H1 (cell line): ENCODE results near the gene CLEC10A. TPM values are rescaled to one million over a fixed set of nuclear protein-coding genes. Genes with fewer than 3 reads are reported as not detected.

Source experiments
- polyA plus RNA-seq, 7 experiments: library from polyadenylated mRNA; depleted of rRNA in 3 of 7; stranded (reverse) in 5 of 7; unstranded in 2 of 7; fragments of >200 nt in 5 of 7; fragments of 200-250 nt in 2 of 7; gene quantifications; 1 replicate in 5 of 7; 2 replicates in 1 of 7; 4 replicates in 1 of 7; pipeline versions ENCODE4 v1.2.1 to v1.2.3, GENCODE V29; 2011 to 2013; ENCODE audit warnings: missing spikeins in 2 of 7, mixed read lengths in 2 of 7
- small RNA-seq: library from polyadenylated mRNA; stranded (forward); fragments of <200 nt; extraction: miRNeasy Mini kit (QIAGEN cat#:217004); gene quantifications from one replicate; pipeline ENCODE3, GENCODE V24; 2013; ENCODE audit not compliant: insufficient read depth
- total RNA-seq: library from RNA; stranded (reverse); fragmentation: NEBNext Ultra II Directional; extraction: Animal tissue kit (Norgen Biotek cat#: 25700); gene quantifications from 2 replicates; pipeline ENCODE4 v1.2.1, GENCODE V29; 2021

Gene CLEC10A
- total and polyA plus RNA-seq, 2 of the 8 experiments (the other 6 are each of a cell fraction or from before 2014, with no cell fraction given): not detected

Small RNAs within 50 kb of the gene (small RNA-seq; reads per million reads assigned to genes)
- not detected for gene AC120057.1

Other genes starting within 250 kb of the CLEC10A start
- gene TEKT1, start 248.5 kb downstream of the CLEC10A start, total RNA-seq: not detected in 2 replicates
- not detected in 2 replicates for gene TEKT1, start 248.5 kb downstream of the CLEC10A start, polyA plus RNA-seq (2011; rRNA removed)
- 1.4 and 2.0 TPM in 2 replicates for gene ALOX12, start 84.2 kb downstream of the CLEC10A start, total RNA-seq
- 1.3 and 1.4 TPM in 2 replicates for gene ALOX12, start 84.2 kb downstream of the CLEC10A start, polyA plus RNA-seq (2011; rRNA removed)
- 149 and 159 TPM in 2 replicates for gene RNASEK, start 67.6 kb downstream of the CLEC10A start, total RNA-seq
- 133 and 147 TPM in 2 replicates for gene RNASEK, start 67.6 kb downstream of the CLEC10A start, polyA plus RNA-seq (2011; rRNA removed)
- gene BCL6B, start 57.2 kb downstream of the CLEC10A start, total RNA-seq: 7.4 and 8.7 TPM in 2 replicates
- 6.6 and 7.0 TPM in 2 replicates for gene BCL6B, start 57.2 kb downstream of the CLEC10A start, polyA plus RNA-seq (2011; rRNA removed)
- 4.7 and 5.8 TPM in 2 replicates for gene SLC16A13, start 44.2 kb downstream of the CLEC10A start, total RNA-seq
- gene SLC16A13, start 44.2 kb downstream of the CLEC10A start, polyA plus RNA-seq (2011; rRNA removed): 5.4 and 7.7 TPM in 2 replicates
- gene SLC16A11, start 36.2 kb downstream of the CLEC10A start, total RNA-seq: 0.35 and 0.67 TPM in 2 replicates
- gene SLC16A11, start 36.2 kb downstream of the CLEC10A start, polyA plus RNA-seq (2011; rRNA removed): 0.39 and 0.85 TPM in 2 replicates
- not detected in 2 replicates for gene ASGR2, start 34.6 kb upstream of the CLEC10A start, total RNA-seq
- 0.61 and 0.91 TPM in 2 replicates for gene ASGR2, start 34.6 kb upstream of the CLEC10A start, polyA plus RNA-seq (2011; rRNA removed)
- 8.6 and 10.8 TPM in 2 replicates for gene ASGR1, start 99.1 kb upstream of the CLEC10A start, total RNA-seq
- gene ASGR1, start 99.1 kb upstream of the CLEC10A start, polyA plus RNA-seq (2011; rRNA removed): 14.5 and 16.1 TPM in 2 replicates
- gene DLG4, start 139.6 kb upstream of the CLEC10A start, total RNA-seq: 43.1 and 45.9 TPM in 2 replicates
- gene DLG4, start 139.6 kb upstream of the CLEC10A start, polyA plus RNA-seq (2011; rRNA removed): 18.9 and 35.2 TPM in 2 replicates
- gene ACADVL, start 139.7 kb upstream of the CLEC10A start, total RNA-seq: 169 and 181 TPM in 2 replicates
- 231 and 317 TPM in 2 replicates for gene ACADVL, start 139.7 kb upstream of the CLEC10A start, polyA plus RNA-seq (2011; rRNA removed)
- 59.3 and 59.6 TPM in 2 replicates for gene DVL2, start 154.3 kb upstream of the CLEC10A start, total RNA-seq
- gene DVL2, start 154.3 kb upstream of the CLEC10A start, polyA plus RNA-seq (2011; rRNA removed): 19.0 and 29.7 TPM in 2 replicates
- gene PHF23, start 159.2 kb upstream of the CLEC10A start, total RNA-seq: 62.8 and 65.1 TPM in 2 replicates
- gene PHF23, start 159.2 kb upstream of the CLEC10A start, polyA plus RNA-seq (2011; rRNA removed): 46.5 and 47.5 TPM in 2 replicates
- gene GABARAP, start 162.2 kb upstream of the CLEC10A start, total RNA-seq: 252 and 265 TPM in 2 replicates
- gene GABARAP, start 162.2 kb upstream of the CLEC10A start, polyA plus RNA-seq (2011; rRNA removed): 351 and 581 TPM in 2 replicates
- 120 and 123 TPM in 2 replicates for gene CTDNEP1, start 171.5 kb upstream of the CLEC10A start, total RNA-seq
- gene CTDNEP1, start 171.5 kb upstream of the CLEC10A start, polyA plus RNA-seq (2011; rRNA removed): 106 and 114 TPM in 2 replicates
- 75.4 and 78.1 TPM in 2 replicates for gene ELP5, start 172.0 kb upstream of the CLEC10A start, total RNA-seq
- gene ELP5, start 172.0 kb upstream of the CLEC10A start, polyA plus RNA-seq (2011; rRNA removed): 107 and 117 TPM in 2 replicates
- 119 and 129 TPM in 2 replicates for gene CLDN7, start 182.2 kb upstream of the CLEC10A start, total RNA-seq
- gene CLDN7, start 182.2 kb upstream of the CLEC10A start, polyA plus RNA-seq (2011; rRNA removed): 118 and 196 TPM in 2 replicates
- 5.7 and 6.4 TPM in 2 replicates for gene SLC2A4, start 201.5 kb upstream of the CLEC10A start, total RNA-seq
- gene SLC2A4, start 201.5 kb upstream of the CLEC10A start, polyA plus RNA-seq (2011; rRNA removed): 6.9 and 10.6 TPM in 2 replicates
- gene YBX2, start 214.4 kb upstream of the CLEC10A start, total RNA-seq: 27.6 and 30.5 TPM in 2 replicates
- gene YBX2, start 214.4 kb upstream of the CLEC10A start, polyA plus RNA-seq (2011; rRNA removed): 19.2 and 35.5 TPM in 2 replicates
- gene EIF5A, start 227.4 kb upstream of the CLEC10A start, total RNA-seq: 1,158 and 1,172 TPM in 2 replicates
- gene EIF5A, start 227.4 kb upstream of the CLEC10A start, polyA plus RNA-seq (2011; rRNA removed): 717 and 962 TPM in 2 replicates
- 67.0 and 74.8 TPM in 2 replicates for gene GPS2, start 235.1 kb upstream of the CLEC10A start, total RNA-seq
- gene GPS2, start 235.1 kb upstream of the CLEC10A start, polyA plus RNA-seq (2011; rRNA removed): 152 and 203 TPM in 2 replicates
- 46.8 and 55.4 TPM in 2 replicates for gene NEURL4, start 249.1 kb upstream of the CLEC10A start, total RNA-seq
- gene NEURL4, start 249.1 kb upstream of the CLEC10A start, polyA plus RNA-seq (2011; rRNA removed): 29.6 and 39.9 TPM in 2 replicates